Keratinocyte (primary cell): Measurements from ENCODE around the gene ZNF628. TPM values are rescaled to one million over a fixed set of nuclear protein-coding genes. Genes with fewer than 3 reads are reported as not detected.

Experiments used
- DNase-seq: peaks from one replicate; pipeline ENCODE4 v3.0.0-alpha.2; 2011; ENCODE audit warnings: low read depth, missing footprints, low spot score
- FAIRE-seq: peaks from 2 replicates; lab custom pipeline; 2011; peaks lifted over from hg19 to GRCh38; lab: Jason Lieb, UNC
- H2AFZ ChIP-seq: 2 replicates; pipeline ENCODE4 v1.6.0; 2012; ENCODE audit warnings: low read length, control low read depth, inconsistent platforms; ENCODE audit not compliant: control insufficient read depth
- H3K27ac ChIP-seq: 2 replicates; pipeline ENCODE4 v1.5.1; 2011; ENCODE audit warnings: low read length; ENCODE audit not compliant: control insufficient read depth, insufficient read depth
- H3K27me3 ChIP-seq: 3 replicates; pipeline ENCODE4 v1.6.0; 2011; ENCODE audit warnings: low read length; ENCODE audit not compliant: control insufficient read depth, insufficient read depth; ENCODE audit errors: extremely low read depth
- H3K36me3 ChIP-seq, 2 experiments: 2 replicates in 1 of 2; 3 replicates in 1 of 2; pipeline ENCODE4 v1.5.1; 2011; ENCODE audit warnings: low read length in 2 of 2, mild to moderate bottlenecking in 1 of 2; ENCODE audit not compliant: control insufficient read depth in 2 of 2, insufficient read depth in 2 of 2; ENCODE audit errors: extremely low read depth in 1 of 2
- H3K4me1 ChIP-seq: 3 replicates; pipeline ENCODE4 v1.5.1; 2011; ENCODE audit warnings: low read length; ENCODE audit not compliant: control insufficient read depth, insufficient read depth; ENCODE audit errors: extremely low read depth
- H3K4me2 ChIP-seq: 3 replicates; pipeline ENCODE4 v1.6.0; 2011; ENCODE audit warnings: low read depth, low read length; ENCODE audit not compliant: control insufficient read depth, insufficient read depth; ENCODE audit errors: extremely low read depth
- H3K4me3 ChIP-seq, 3 experiments: fragments of 200-600 bp in 1 of 3; sonication (generic) in 1 of 3; 2 replicates in 2 of 3; 3 replicates in 1 of 3; pipeline ENCODE4 v1.5.1; 2011 to 2016; ENCODE audit warnings: low read length in 3 of 3, mild to moderate bottlenecking in 3 of 3, control low read depth in 2 of 3, inconsistent platforms in 1 of 3, low read depth in 1 of 3, mixed read lengths in 1 of 3, mixed run types in 1 of 3, moderate library complexity in 1 of 3; ENCODE audit not compliant: control insufficient read depth in 2 of 3, insufficient read depth in 2 of 3; ENCODE audit errors: extremely low read depth in 1 of 3
- H3K79me2 ChIP-seq: 2 replicates; pipeline ENCODE4 v1.6.0; 2012; ENCODE audit warnings: low read length; ENCODE audit not compliant: control insufficient read depth, insufficient read depth
- H3K9ac ChIP-seq: 3 replicates; pipeline ENCODE4 v1.6.0; 2011; ENCODE audit warnings: low read length; ENCODE audit not compliant: control insufficient read depth, insufficient read depth; ENCODE audit errors: extremely low read depth
- H3K9me1 ChIP-seq: 3 replicates; pipeline ENCODE4 v1.6.0; 2011; ENCODE audit warnings: low read length; ENCODE audit not compliant: control insufficient read depth, insufficient read depth; ENCODE audit errors: extremely low read depth
- H3K9me3 ChIP-seq: 2 replicates; pipeline ENCODE4 v1.5.1; 2012; ENCODE audit warnings: low read depth, low read length; ENCODE audit not compliant: control insufficient read depth
- H4K20me1 ChIP-seq: 3 replicates; pipeline ENCODE4 v1.6.0; 2011; ENCODE audit warnings: low read length; ENCODE audit not compliant: control insufficient read depth, insufficient read depth; ENCODE audit errors: extremely low read depth
- EZH2 ChIP-seq: IDR thresholded peaks from one replicate; pipeline ENCODE4 v1.6.1; 2012; ENCODE audit warnings: inconsistent platforms, mild to moderate bottlenecking, low read length, moderate library complexity
- dilution Hi-C: fragments of 300-500 bp; cut with MboI; formaldehyde crosslinking; loops from one replicate; pipeline ENCODE4 v1.7.0; 2020; ENCODE audit warnings: low sequenced_read_pairs; ENCODE audit not compliant: extremely low pct_ligation_motif_present
- polyA plus RNA-seq, 5 experiments: library from polyadenylated mRNA; depleted of rRNA in 3 of 5; stranded (reverse) in 3 of 5; stranded (forward) in 1 of 5; unstranded in 1 of 5; fragments of >200 nt; gene quantifications; 1 replicate in 1 of 5; 2 replicates in 3 of 5; 3 replicates in 1 of 5; pipeline versions ENCODE4 v1.2.1 to v1.2.3, GENCODE V29; 2011 to 2012; ENCODE audit warnings: missing spikeins in 2 of 5, low read depth in 1 of 5, low replicate concordance in 1 of 5
- TF ChIP-seq, protein P1 (sequence below), 3 experiments: IDR thresholded peaks in 1 of 3; conservative IDR thresholded peaks in 1 of 3; optimal IDR thresholded peaks in 1 of 3; 2 replicates in 2 of 3; 3 replicates in 1 of 3; pipeline versions ENCODE3 to v1.5.1; 2011; ENCODE audit warnings: low read length in 3 of 3, mild to moderate bottlenecking in 3 of 3, moderate library complexity in 2 of 3, control low read depth in 1 of 3, inconsistent platforms in 1 of 3; ENCODE audit not compliant: insufficient read depth in 2 of 3; ENCODE audit errors: extremely low read depth in 1 of 3

ZNF628 gene
- polyA plus RNA-seq, 1 donor (not counting 4 experiments of a cell fraction or from before 2014, with no cell fraction given) = 0.22 TPM

DNA sequence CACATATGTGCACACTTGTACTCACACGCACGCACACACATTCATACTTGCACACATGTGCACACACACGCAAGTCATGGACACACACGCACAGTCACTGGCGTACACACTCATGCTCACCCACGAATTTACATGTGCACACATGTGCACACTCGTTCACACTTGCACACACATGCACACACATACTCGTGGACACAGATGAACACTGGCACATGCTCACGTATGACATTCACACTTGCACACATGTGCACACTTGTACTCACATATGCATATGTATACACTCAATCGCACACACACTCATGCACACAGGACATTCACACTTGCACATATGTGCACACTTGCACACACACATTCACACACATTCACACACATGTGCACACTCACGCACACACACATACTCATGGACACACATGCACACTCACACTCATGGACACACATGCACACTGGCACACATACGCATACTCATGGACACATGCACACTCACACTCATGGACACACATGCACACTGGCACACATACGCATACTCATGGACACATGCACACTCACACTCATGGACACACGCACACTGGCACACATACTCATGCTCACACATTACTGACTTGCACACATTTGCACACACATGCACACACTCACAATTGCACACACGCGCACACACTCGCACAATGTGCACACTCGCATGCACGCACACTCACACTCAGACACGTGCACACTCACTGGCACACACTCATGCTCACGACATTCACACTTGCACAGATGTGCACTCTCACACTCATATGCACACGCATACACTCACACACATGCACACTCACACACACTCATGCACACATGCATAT is 51.0 kb downstream of the ZNF628 start:
- Histone ChIP-seq H4K20me1 (no peaks in the 10 kb centered on the region), H3K36me3 (no peaks in the 10 kb centered on the region), H2AFZ (no peak overlapping the region), H3K79me2 (no peaks in the 10 kb centered on the region), H3K4me3 (no peak overlapping the region), H3K27me3 (no peaks in the 10 kb centered on the region), H3K27ac (no peak overlapping the region), H3K9me3 (peaks cover 6% of the 10 kb centered on the region), H3K4me2 (no peak overlapping the region), H3K9ac (no peak overlapping the region), H3K9me1 (no peaks in the 10 kb centered on the region), H3K4me1 (no peaks in the 10 kb centered on the region)
- FAIRE-seq = no peak
- DNase-seq = no peak
- dilution Hi-C loops = no loop called here
- no peak for TF ChIP-seq EZH2
- TF ChIP-seq, protein P1, sequence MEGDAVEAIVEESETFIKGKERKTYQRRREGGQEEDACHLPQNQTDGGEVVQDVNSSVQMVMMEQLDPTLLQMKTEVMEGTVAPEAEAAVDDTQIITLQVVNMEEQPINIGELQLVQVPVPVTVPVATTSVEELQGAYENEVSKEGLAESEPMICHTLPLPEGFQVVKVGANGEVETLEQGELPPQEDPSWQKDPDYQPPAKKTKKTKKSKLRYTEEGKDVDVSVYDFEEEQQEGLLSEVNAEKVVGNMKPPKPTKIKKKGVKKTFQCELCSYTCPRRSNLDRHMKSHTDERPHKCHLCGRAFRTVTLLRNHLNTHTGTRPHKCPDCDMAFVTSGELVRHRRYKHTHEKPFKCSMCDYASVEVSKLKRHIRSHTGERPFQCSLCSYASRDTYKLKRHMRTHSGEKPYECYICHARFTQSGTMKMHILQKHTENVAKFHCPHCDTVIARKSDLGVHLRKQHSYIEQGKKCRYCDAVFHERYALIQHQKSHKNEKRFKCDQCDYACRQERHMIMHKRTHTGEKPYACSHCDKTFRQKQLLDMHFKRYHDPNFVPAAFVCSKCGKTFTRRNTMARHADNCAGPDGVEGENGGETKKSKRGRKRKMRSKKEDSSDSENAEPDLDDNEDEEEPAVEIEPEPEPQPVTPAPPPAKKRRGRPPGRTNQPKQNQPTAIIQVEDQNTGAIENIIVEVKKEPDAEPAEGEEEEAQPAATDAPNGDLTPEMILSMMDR (optimal IDR thresholded peaks at IDR 0.05 in 1 of 3, IDR thresholded peaks at IDR 0.05 in 1 of 3, conservative IDR thresholded peaks at IDR 0.05 in 1 of 3; ENCODE audit: extremely low read depth in 1 of 3, insufficient read depth in 2 of 3, low read length in 3 of 3) = no peak

DNA sequence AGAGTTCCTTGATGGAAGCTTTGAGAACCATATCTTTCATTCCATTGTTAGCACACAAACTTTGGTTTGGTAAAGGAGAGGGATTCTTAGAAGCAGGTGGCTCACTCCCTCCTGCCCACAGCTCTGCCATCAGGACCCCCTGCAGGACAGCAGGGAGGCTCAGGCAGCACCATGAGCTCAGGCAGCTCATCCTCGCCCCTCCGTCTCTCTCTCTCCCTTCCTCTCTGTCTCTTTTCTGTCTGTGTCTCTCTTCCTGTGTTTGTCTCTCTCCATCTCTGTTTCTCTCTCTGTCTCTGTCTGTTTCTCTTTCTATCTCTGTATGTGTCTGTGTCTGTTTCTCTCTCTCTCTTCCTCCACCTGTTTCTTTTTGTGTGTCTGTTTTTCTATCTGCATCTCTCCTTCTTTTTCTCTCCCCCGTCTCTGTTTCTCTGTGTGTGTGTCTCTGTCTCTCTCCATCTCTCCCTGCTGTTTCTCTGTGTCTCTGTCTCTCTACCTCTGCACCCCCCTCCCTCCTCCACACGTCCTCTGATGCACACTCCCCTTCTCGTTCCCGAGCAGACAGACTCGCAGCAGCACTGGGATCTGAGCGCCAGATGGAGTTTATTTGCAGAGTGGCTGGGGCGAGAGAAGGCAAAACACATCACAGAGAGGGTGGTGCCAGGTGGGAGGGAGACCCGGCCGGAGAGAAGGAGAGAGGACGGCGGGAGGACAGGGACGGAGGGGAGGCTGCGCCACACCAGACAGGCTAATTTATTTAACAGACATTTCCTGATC is 51.8 kb downstream of the ZNF628 start:
- FAIRE-seq (no peak), DNase-seq (no peak)
- no peaks in the 10 kb centered on the region for H3K9me1 ChIP-seq
- no peaks in the 10 kb centered on the region for H3K4me1 ChIP-seq
- no peak for TF ChIP-seq EZH2
- H3K4me3 ChIP-seq = no peak overlapping the region
- dilution Hi-C loops = no loop called here
- no peaks in the 10 kb centered on the region for H3K79me2 ChIP-seq
- H3K4me2 ChIP-seq = no peak overlapping the region
- H3K9me3 ChIP-seq = peaks cover 6% of the 10 kb centered on the region
- H3K9ac ChIP-seq = no peak overlapping the region
- no peaks in the 10 kb centered on the region for H3K27me3 ChIP-seq
- H2AFZ ChIP-seq = no peak overlapping the region
- no peaks in the 10 kb centered on the region for H3K36me3 ChIP-seq
- H3K27ac ChIP-seq = no peak overlapping the region
- H4K20me1 ChIP-seq = no peaks in the 10 kb centered on the region
